ENCODE measurements around the gene ROCK1. TPM values are rescaled to one million over a fixed set of nuclear protein-coding genes. Genes with fewer than 3 reads are reported as not detected.

ROCK1 gene
- total RNA-seq, 2 experiments from 2014 or later: 54.9 to 59.4 TPM

DNA sequence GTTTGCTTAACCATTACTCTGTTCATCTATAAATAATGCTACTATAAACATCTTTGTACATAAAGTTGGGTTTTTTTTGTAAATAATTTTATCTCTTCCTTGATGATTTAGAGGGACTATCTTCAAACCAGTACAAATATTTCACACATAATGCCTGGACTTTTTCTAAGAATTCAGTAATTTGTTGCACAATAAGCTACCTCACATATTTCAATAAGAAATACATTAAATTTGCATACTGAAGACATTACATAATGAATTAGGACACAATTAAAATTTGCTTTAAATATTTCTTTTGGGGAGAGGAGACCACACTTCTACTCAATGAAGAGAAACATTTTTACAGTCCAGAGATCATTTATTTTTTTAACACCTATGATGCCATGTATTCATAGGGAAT lies 7.2 kb upstream of the ROCK1 start:
- Mint-ChIP-seq H3K9me3 (no peaks in the 10 kb centered on the region), H3K36me3 (no peaks in the 10 kb centered on the region), H3K27ac (no peak overlapping the region), H3K4me3 (no peak overlapping the region), H3K4me1 (ENCODE audit: low read depth) (peaks cover 13% of the 10 kb centered on the region), H3K27me3 (no peaks in the 10 kb centered on the region)
- POLR2A ChIA-PET: no interaction called here
- intact Hi-C loops (cut with micrococcal nuclease): loop anchor here (1.0 kb wide), 1 partner anchor 45 kb away; no protein-coding TSS in a partner anchor
- CTCF ChIA-PET: no interaction called here
- DNase-seq: no peak

DNA sequence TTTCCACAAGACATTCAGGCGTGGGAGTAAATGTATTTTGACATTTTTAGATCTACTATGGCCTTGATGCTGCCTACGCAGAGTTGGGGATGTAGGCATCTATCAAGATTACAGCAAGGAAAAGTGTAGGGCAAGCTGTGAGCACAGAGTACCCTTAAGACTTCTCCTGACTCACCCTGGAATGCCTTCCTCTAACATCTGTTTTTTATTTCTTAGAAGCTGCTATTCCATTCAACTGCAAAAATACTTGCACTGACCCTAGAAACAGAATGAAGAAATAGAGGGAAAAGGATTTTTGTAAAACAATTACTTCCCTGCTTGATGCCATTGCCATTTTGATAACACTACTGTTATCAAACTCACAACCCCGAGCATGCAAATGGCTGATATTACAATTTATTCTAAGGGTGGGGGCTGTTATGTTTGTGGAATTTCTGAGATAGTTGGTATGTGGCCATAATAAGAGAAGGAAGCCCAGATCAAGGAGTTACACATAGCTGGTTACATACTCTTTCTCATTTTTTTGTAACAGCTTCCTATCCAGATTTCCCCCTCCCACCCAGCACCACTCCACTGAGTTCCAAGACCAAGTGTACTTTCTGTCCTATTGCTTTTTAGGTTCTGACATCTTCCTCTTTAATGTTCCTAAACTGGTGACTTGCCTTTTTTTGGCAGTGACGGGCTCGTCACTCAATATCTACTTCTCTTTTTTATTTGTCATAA lies 6.0 kb upstream of the ROCK1 start:
- POLR2A ChIA-PET: no interaction called here

GRCh38 chr18:21115519-21116411 lies 4.2 kb upstream of the ROCK1 start:
- H3K27ac Mint-ChIP-seq: no peak overlapping the region
- H3K9me3 Mint-ChIP-seq: no peaks in the 10 kb centered on the region
- intact Hi-C loops (cut with micrococcal nuclease): no loop called here
- CTCF ChIA-PET: interaction anchor here (1.5 kb wide), 1 partner anchor 65 kb away, joined by 6 read pairs; no protein-coding TSS in a partner anchor
- H3K4me3 Mint-ChIP-seq: no peak overlapping the region
- no peaks in the 10 kb centered on the region for H3K36me3 Mint-ChIP-seq
- POLR2A ChIA-PET: interaction anchor here (0.6 kb wide), 1 partner anchor 299 kb away, joined by 3 read pairs; no protein-coding TSS in a partner anchor
- DNase-seq: no peak
- H3K4me1 Mint-ChIP-seq (ENCODE audit: low read depth): peaks cover 9% of the 10 kb centered on the region
- H3K27me3 Mint-ChIP-seq: no peaks in the 10 kb centered on the region

More for the DNA sequence above, 6.0 kb upstream of the ROCK1 start:
- CTCF ChIA-PET: no interaction called here
- no peak for DNase-seq
- Mint-ChIP-seq H3K4me1 (ENCODE audit: low read depth) (peaks cover 9% of the 10 kb centered on the region), H3K36me3 (no peaks in the 10 kb centered on the region), H3K4me3 (no peak overlapping the region), H3K27me3 (no peaks in the 10 kb centered on the region), H3K27ac (no peak overlapping the region), H3K9me3 (no peaks in the 10 kb centered on the region)
- intact Hi-C loops (cut with micrococcal nuclease): no loop called here

GRCh38 chr18:21112543-21113105 lies 1.0 kb upstream of the ROCK1 start:
- Mint-ChIP-seq H3K9me3 (no peaks in the 10 kb centered on the region), H3K36me3 (peaks cover 3% of the 10 kb centered on the region), H3K4me3 (no peak overlapping the region), H3K27me3 (no peaks in the 10 kb centered on the region), H3K27ac (peak overlapping the region; percentile 95), H3K4me1 (ENCODE audit: low read depth) (peaks cover 4% of the 10 kb centered on the region)
- POLR2A ChIA-PET: no interaction called here
- no peak for DNase-seq
- CTCF ChIA-PET: interaction anchor here (0.7 to 1.7 kb wide), 4 partner anchors 12 to 82 kb away, joined by 3 to 6 read pairs (median 4); no protein-coding TSS in a partner anchor
- intact Hi-C loops (cut with micrococcal nuclease): no loop called here

- intact Hi-C loops (cut with micrococcal nuclease): no loop called here
Measured at GRCh38 chr18:21112140-21112473, 494 bp upstream of the ROCK1 start.

DNA sequence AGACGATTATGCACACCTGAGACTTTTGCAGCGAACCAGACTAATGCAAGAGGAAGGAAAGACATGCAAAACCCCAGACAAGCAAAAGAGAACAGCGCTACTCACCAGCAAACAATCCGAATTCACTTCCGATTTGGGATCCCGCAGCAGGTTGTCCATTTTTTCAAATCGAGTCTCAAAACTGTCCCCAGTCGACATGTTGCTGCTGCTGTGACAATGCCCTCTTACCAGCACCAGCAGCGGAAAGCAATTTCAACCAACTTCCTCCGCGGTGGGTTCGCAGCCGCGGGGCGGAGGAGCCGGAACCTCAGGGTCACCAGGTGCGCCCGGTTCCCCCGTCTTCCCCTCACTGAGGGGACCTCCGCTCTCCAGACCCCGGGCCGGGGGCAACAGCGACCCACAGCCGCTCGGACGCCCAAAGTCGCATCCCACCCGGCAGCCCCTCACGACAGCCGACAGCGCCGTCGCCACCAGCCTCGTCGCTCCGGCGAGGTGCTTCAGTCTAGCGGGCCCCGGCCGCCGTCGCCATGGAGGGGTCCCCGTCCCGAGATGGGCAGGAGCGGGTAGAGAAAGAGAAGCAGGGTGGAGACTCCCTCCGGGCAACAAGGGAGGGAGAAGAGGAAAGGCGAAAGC lies 784 bp downstream of the ROCK1 start:
- ChIA-PET POLR2A (interaction anchor here (0.6 to 1.0 kb wide), 3 partner anchors 11 to 490 kb away, joined by 3 read pairs; partner anchors contain the start of gene ESCO1), CTCF (interaction anchor here (0.8 to 1.7 kb wide), 3 partner anchors 61 to 490 kb away, joined by 3 to 7 read pairs (median 3); partner anchors contain the start of gene ESCO1)
- Mint-ChIP-seq H3K4me3 (no peak overlapping the region), H3K27me3 (no peaks in the 10 kb centered on the region), H3K9me3 (no peaks in the 10 kb centered on the region), H3K36me3 (peaks cover 5% of the 10 kb centered on the region), H3K27ac (peak overlapping the region; percentile 95), H3K4me1 (ENCODE audit: low read depth) (no peaks in the 10 kb centered on the region)
- peak; percentile 75 for DNase-seq
- intact Hi-C loops (cut with micrococcal nuclease): loop anchor here (1.0 to 2.0 kb wide), 6 partner anchors 9 to 629 kb away; partner anchors contain the start of genes ABHD3, ESCO1 and MIB1

More at GRCh38 chr18:21112140-21112473, 494 bp upstream of the ROCK1 start:
- DNase-seq: peak; percentile 71
- ChIA-PET POLR2A (interaction anchor here (1.1 kb wide), 1 partner anchor 59 kb away, joined by 3 read pairs; no protein-coding TSS in a partner anchor), CTCF (interaction anchor here (0.7 to 1.7 kb wide), 6 partner anchors 13 to 489 kb away, joined by 3 to 7 read pairs (median 4); partner anchors contain the start of gene ESCO1)
- H3K4me3 Mint-ChIP-seq: no peak overlapping the region
- peaks cover 5% of the 10 kb centered on the region for H3K36me3 Mint-ChIP-seq
- no peaks in the 10 kb centered on the region for H3K4me1 Mint-ChIP-seq (ENCODE audit: low read depth)
- H3K27ac Mint-ChIP-seq: peak overlapping the region; percentile 95
- H3K9me3 Mint-ChIP-seq: no peaks in the 10 kb centered on the region
- H3K27me3 Mint-ChIP-seq: no peaks in the 10 kb centered on the region

DNA sequence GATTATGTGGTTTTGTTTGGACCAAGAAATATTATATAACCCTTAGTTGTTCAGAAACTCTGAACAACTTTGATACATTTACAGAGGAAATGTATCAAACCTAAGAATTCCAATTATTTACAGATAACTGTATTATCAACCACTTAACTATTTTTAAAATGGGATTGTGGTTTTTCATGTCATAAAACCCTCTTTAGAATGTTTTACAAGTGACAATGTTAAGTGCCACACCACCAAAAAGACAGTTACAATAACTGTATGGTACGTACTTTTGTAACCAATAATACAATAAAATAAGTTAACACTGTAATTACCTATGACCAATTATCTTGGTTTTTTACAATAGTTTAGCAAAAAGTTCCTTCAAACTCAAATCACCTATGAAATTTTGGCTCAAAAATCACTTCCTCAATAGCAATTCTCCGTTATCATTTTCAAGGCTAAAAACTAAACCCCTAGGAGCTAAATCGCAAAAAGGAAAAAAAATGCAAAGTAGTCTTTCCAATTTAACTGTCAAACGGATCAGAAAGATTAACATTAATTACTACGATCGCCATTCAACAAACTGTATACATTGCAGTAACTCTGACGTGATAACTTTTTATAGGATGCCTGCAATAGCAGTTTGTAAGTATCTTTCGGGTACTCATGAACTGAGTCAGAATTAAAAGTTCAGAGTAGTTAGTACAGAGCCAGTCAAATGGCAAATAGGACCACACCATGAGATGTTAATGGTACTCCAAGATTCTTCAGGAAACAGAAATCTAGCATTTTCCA lies 1.5 kb downstream of the ROCK1 start:
- no peaks in the 10 kb centered on the region for H3K27me3 Mint-ChIP-seq
- DNase-seq: no peak
- H3K9me3 Mint-ChIP-seq: no peaks in the 10 kb centered on the region
- ChIA-PET POLR2A (no interaction called here), CTCF (no interaction called here)
- H3K27ac Mint-ChIP-seq: peak overlapping the region; percentile 95
- no peak overlapping the region for H3K4me3 Mint-ChIP-seq
- H3K4me1 Mint-ChIP-seq (ENCODE audit: low read depth): no peaks in the 10 kb centered on the region
- peaks cover 5% of the 10 kb centered on the region for H3K36me3 Mint-ChIP-seq
- intact Hi-C loops (cut with micrococcal nuclease): loop anchor here (2.0 kb wide), 2 partner anchors 61 to 137 kb away; no protein-coding TSS in a partner anchor

GRCh38 chr18:21105936-21106335 lies 5.7 kb downstream of the ROCK1 start:
- no peaks in the 10 kb centered on the region for H3K9me3 Mint-ChIP-seq
- DNase-seq: no peak
- ChIA-PET POLR2A (no interaction called here), CTCF (no interaction called here)
- peaks cover 29% of the 10 kb centered on the region for H3K4me1 Mint-ChIP-seq (ENCODE audit: low read depth)
- no peak overlapping the region for H3K27ac Mint-ChIP-seq
- intact Hi-C loops (cut with micrococcal nuclease): no loop called here
- peaks cover 7% of the 10 kb centered on the region for H3K36me3 Mint-ChIP-seq
- H3K27me3 Mint-ChIP-seq: no peaks in the 10 kb centered on the region
- peak overlapping the region; percentile 10 for H3K4me3 Mint-ChIP-seq

DNA sequence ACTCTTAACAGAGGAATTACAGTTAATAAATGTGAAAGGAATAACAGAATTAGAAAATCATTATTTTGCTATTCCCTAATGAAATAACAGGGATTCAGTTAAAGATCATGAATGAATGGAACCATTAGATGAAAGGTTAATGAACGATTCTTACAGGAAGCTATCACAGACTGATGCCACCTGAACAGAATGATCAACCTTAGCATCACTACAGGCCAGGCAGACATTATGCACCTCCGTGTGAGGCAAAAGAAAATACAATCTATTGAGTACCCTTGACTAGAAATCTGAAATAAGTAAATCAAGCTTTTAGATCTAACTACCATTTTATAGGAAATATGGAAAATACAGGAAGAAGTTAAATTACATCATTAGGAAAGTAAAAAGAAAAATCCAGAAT lies 10.4 kb downstream of the ROCK1 start:
- no peak for DNase-seq
- H3K36me3 Mint-ChIP-seq: peaks cover 3% of the 10 kb centered on the region
- no peak overlapping the region for H3K27ac Mint-ChIP-seq
- H3K4me3 Mint-ChIP-seq: no peak overlapping the region
- H3K9me3 Mint-ChIP-seq: no peaks in the 10 kb centered on the region
- CTCF ChIA-PET: no interaction called here
- intact Hi-C loops (cut with micrococcal nuclease): no loop called here
- POLR2A ChIA-PET: no interaction called here
- no peaks in the 10 kb centered on the region for H3K27me3 Mint-ChIP-seq
- H3K4me1 Mint-ChIP-seq (ENCODE audit: low read depth): peaks cover 73% of the 10 kb centered on the region

- ChIA-PET CTCF (no interaction called here), POLR2A (no interaction called here)
- no peaks in the 10 kb centered on the region for H3K9me3 Mint-ChIP-seq
- peaks cover 3% of the 10 kb centered on the region for H3K36me3 Mint-ChIP-seq
- intact Hi-C loops (cut with micrococcal nuclease): no loop called here
- H3K27me3 Mint-ChIP-seq: no peaks in the 10 kb centered on the region
- DNase-seq: no peak
- H3K4me1 Mint-ChIP-seq (ENCODE audit: low read depth): peaks cover 73% of the 10 kb centered on the region
- no peak overlapping the region for H3K27ac Mint-ChIP-seq
- H3K4me3 Mint-ChIP-seq: no peak overlapping the region
Measured at GRCh38 chr18:21100678-21101077, 10.9 kb downstream of the ROCK1 start.

GRCh38 chr18:21100146-21100545 lies 11.5 kb downstream of the ROCK1 start:
- intact Hi-C loops (cut with micrococcal nuclease): no loop called here
- H3K4me1 Mint-ChIP-seq (ENCODE audit: low read depth): peaks cover 76% of the 10 kb centered on the region
- no peak for DNase-seq
- ChIA-PET POLR2A (no interaction called here), CTCF (no interaction called here)
- no peak overlapping the region for H3K27ac Mint-ChIP-seq
- H3K27me3 Mint-ChIP-seq: no peaks in the 10 kb centered on the region
- peaks cover 3% of the 10 kb centered on the region for H3K9me3 Mint-ChIP-seq
- no peak overlapping the region for H3K4me3 Mint-ChIP-seq
- peaks cover 6% of the 10 kb centered on the region for H3K36me3 Mint-ChIP-seq
